NB4 (cell line): ENCODE results near the gene SEMA3A.

ENCODE experiments used
- CTCF ChIP-seq: IDR thresholded peaks from one replicate; pipeline ENCODE4 v1.5.1; 2012; ENCODE audit warnings: low read depth, low read length
- MAX ChIP-seq: IDR thresholded peaks from 2 replicates; pipeline ENCODE4 v1.6.1; 2011; ENCODE audit warnings: low read depth, low read length
- MYC ChIP-seq: IDR thresholded peaks from 2 replicates; pipeline ENCODE4 v1.6.1; 2011; ENCODE audit warnings: low read depth, low read length
- POLR2A ChIP-seq: IDR thresholded peaks from 2 replicates; pipeline ENCODE4 v1.6.1; 2011; ENCODE audit warnings: mild to moderate bottlenecking; ENCODE audit not compliant: insufficient read length; ENCODE audit errors: extremely low read depth

- no peak for TF ChIP-seq POLR2A
- TF ChIP-seq CTCF: no peak
- TF ChIP-seq MYC: no peak
- no peak for TF ChIP-seq MAX
Measured at GRCh38 chr7:84182301-84182700, 12.3 kb downstream of the SEMA3A start.
